NOMO-1 treated with dmso at 0.1 percent for 144 hours (cell line): ENCODE results near the gene MYO5C.
"Not testable (repeated sequence)": the region's sequence is repeated elsewhere in the genome, so short reads cannot be mapped to it uniquely, and the experiment has no call there.

Source experiments
- DNase-seq: peaks from one replicate; lab custom pipeline; 2025; ENCODE audit not compliant: unreplicated experiment; lab: John Stamatoyannopoulos, UW

Gene MYO5C

DNA sequence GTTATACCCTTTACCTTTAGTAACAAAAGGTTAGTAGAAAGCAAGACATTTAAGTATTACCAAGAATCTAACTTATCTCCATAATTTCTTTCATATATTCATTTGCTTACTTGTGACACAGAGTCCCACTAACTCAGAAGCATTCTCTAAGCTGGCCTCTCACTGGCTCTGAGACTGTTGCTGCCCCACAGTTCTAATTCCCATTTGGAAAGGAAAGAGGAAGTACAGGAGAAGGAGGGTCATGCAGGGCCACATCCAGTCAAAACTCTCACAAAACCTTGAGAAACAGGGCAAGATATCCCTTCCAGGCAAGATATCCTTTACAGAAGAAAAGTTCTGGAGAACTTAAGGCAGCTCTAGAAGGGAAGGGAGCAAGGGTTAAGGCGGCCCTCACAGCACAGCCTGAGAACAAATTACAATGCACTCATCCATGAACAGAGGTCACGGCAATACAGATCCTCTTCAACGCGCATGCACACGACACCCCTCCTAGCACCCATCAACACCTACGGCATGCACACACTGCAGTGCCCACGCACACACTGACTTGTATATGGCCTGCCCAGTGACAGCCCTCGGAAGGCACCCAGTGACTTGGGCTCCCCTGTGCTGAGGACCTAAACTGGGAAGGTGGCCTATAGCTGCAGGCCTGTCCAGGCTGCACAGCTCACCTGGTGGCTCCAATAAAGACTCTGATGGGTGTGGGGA, 13.0 kb upstream of the MYO5C start:
- DNase-seq, result no peak

DNA sequence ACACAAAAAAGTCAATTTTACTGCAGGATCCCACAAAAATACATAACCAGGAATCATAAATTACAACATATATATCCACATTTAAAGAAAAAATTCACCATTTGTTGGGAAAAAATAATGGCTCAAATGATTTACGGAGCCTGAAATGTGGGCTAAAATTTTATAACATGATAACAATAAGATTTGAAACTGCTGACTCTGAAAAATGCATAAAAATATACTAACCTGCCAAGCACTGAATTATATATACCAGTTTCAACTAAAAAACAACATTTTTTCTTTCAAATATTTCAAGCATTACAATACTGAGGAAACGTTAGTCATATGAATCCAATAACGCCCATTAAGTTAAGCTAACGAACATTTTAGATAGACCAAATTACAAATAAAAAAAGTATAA, 12.2 kb upstream of the MYO5C start:
- DNase-seq, result no peak

DNA sequence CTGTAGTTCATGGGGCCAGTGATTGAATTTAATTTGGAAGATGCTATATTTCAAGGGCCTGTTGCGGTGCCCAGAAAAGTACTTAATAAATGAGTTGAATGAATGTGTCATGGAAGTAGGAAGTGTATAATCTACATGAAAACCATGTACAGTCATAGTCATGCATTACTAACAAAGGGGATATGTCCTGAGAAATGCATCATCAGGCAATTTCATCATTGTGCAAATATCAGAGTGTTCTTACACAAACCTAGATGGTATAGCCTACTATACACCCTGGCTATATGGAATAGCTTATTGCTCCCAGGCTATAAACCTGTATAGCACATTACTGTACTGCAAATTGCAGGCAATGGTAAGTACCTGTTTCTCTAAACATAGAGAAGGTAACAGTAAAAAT, 10.7 kb upstream of the MYO5C start:
- no peak for DNase-seq

DNA sequence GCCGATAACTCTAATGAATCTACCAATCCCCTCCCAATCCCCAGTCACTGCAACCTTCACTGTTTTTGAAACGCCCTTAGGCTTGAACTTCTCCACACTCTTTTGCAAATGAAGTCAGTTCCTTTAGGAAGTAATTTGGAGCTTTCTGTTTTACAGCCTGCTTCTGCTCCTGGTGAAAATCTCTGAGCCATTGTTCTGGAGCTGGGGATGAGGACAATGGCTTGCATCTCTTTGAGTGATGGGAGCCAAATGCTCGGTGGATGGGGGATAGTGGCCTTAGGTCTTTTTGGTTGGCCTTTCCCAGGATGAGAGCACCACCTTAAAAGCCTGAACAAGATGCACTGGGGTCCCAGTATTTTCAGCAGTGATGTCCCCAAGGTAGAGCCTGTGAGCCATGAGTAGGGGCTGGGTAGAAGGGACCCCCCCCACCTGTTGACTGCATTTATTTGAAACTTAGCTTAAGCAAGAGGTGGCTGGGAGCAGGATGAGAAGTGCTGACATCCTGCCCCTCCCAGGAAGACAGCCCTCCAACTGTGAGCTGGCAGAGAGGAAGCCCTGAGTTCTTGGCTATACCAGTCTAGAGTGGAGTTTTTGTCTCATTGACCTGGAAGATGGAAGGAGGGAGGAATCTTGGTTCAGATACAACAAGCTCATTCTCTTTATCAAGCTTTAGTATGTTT, 7.6 kb upstream of the MYO5C start:
- no peak for DNase-seq

DNA sequence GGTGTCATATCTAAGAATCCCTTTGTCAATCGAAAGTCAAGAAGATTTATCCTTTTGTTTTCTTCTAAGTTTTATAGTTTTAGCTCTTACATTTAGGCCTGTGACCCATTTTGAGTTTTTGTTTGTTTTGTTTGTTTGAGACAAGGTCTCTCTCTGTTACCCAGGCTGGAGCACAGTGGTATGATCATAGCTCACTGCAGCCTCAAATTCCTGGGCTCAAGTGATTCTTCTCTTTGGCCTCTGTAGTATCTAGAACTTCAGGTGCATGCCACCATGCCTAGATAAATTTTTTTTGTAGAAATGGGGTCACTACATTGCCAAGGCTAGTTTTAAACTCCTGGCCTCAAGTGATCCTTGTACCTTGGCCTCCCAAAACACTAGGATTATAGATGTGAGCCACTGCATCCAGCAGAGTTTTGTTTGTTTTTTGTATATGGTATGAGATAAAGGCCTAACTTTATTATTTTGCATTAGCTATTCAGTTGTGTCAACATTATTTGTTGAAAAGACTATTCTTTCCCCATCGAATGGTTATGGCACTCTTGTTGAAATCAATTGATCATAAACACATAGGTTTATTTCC, 5.8 kb upstream of the MYO5C start:
- no peak for DNase-seq

DNA sequence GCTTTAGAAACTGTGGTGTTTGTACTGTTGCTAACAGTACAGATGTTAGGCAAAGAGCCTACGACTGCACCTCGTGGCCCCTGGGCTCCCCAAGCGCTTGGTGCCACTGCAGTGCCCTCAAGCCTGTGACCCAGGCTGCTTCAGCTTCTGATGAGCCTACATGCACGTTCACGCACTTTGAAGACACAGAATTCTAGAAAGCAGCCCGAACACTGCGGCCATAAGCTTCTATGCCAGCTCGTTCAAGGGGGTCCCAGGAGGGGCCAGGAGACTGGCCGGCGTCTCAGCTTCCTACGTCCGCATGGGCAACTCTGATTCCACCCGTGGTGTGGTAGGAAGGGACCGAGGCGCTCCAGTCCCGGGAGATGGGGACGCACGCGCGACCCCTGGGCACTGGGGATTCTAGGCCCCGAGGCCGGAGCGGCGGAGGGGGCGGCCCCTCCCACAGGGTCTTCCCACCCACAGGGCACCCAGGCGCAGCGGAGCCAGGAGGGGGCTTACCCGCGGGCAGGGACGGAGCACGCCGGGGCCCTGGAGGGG, 653 bp downstream of the MYO5C start:
- DNase-seq, result no peak

DNA sequence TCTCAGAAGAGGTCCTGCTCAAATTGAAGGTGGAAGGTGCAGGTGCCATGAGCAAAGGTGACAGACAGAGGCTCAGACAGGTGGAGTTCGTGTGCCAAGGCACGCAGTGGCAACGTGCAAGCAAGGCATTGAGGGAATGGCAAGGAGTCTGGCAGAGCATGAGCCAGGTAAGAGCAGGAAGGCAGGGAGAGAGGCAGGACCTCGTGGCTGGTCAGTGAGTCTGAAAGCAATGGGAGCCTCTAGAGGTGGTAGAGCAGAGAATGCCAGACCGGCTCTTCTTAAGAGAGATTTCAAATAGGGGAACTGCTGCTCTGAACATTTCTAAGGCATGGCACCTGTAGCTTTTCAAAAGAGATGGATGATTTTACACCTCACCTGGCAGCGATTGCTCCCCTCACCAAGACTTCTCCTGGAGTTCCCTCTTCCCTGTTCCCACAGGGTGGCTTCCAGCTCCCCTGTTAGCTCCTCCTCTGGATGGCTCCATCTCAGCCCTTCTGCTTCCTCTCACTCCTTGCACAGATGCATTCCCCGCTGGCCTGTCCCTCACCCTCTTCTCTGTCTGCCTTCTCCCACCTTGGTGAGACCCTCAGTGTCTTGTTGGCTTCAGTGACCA, 2.7 kb downstream of the MYO5C start:
- DNase-seq, result no peak

DNA sequence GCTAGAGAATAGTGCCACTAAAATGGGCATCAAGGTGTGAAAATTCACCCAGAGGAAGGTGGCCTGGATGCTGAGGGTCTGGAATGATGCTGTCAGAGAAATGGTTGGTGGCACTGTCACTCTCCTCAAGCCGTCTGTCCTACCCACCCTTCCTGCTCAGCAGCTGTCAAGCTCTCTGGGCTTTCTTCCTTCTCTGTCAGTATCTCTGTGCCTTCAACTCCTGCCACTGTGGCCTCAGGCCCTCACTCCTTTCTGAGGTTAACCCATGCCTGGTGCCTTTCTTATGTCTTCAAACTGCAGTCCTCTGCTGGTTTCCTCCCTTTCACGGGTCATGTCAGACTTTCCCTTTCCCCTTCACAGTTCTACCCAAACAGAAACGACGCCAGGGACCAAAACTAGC, 4.4 kb downstream of the MYO5C start:
- DNase-seq, result no peak

DNA sequence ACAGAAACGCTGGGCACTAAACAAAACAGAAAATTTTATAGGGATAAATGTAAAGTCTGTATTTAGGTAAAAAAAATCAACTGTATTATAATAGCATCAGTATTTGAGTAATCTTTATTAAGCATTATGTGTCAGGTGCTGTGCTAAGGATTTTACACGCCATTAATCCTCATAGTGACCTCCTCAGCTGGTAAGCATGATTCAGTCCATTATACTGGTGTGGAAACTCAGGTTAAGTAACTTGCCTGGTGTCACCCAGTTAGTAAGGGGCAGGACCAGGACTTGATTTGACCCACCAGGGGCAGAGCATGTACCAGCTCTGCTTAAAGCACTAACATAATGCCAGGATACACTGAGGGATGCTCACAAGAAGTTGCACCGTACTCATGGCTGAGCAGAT, 4.8 kb downstream of the MYO5C start:
- DNase-seq, result no peak

DNA sequence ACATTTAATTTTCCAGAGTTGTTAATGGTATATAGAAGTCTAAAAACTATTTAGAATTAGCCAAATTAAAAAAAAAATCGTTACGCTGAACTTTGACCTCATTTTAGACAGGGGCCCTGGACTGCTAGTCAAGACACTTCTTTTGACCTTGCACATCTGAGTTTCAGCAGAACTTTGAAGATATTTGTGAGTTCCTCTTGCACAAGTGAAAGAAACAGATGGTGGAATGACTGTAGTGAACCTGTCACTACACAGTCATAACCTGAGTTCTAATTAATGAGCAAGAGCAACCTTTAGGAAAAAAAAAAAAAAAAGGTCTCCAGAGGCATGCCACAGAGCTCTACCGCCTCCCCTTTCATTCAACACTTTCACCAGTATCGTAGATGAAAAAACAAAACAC, 5.3 kb downstream of the MYO5C start:
- DNase-seq, result no peak

DNA sequence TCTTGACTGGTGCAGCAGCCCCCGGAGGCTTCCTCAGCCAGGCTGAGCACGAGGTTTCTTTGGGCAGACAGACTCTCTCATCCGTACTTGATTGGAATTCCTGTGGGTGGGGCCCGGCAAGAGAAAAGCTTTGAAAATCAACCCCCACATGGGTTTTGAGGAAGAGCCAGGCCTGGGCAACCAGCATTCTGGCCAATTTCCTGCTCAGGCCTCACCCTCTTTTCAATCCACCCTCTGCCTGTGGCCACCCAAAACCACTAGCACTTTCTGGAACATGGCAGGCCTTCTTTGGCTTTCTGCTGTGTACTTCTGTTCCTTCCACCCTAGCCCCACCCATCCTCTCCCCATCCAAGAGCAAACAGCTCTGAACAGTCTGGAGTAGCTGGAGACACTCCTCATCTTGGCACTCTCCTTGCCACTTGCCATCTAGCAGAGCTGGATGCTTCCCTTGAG, 5.9 kb downstream of the MYO5C start:
- DNase-seq, result no peak

DNA sequence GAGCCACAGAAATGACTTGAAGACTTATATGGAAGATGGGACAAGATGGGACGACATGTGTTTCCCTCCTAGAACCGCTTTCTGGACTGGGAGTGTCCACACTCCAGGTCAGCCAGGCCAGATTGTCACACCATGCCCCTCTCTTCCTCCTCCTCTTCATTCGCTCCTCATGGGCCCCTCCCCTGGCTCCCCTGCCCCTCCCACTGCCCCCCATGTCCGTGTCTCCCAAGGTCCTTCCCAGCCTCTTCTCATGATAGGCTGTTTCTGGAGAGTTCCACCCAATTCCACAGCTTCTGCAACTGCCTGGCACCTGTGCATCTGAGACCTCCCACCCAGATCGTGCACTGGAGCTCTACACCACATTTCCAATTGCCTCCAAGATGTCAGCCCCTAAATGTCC, 6.6 kb downstream of the MYO5C start:
- no peak for DNase-seq

DNA sequence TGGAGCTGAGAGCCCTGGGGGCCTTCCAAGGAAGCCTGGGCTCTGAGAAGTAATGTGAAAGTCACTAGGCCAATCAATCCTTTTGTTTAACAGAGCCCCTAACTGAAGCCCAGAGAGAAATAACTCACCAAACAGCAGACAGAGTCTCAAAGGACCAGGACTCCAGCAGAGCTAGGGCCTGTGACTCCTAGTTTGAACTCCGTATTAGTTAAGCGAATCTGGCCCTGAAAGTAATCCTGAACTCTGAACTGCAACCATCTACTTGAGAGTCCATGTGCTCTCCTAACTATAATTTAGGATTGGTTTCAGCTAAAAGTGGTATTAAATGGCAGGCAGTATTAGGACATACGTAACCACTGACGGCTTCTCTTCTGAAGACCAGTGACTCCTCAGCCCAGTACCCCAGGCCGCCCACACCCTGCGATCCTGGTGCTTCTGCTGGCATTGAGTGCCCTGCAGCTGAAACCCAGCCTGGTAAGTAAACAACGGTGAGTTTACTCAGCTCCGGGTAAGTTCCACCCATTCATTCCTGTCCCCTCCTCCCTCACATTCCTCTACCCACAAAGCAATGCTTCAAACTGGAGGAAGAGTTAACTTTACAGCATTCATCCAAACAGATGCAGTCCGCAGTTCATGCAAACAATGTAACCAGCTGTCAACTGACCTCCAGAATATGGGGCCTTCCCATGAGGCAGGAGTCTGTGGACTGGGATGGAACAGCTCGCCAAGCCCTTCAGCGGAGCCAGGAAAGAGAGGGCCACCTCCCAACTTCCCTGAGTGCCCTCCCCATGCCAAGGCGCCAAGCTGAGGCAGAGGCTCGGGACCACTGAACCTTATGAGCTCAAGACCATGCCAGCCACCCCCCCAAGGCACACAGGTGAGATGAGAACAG, 7.3 kb downstream of the MYO5C start:
- no peak for DNase-seq

DNA sequence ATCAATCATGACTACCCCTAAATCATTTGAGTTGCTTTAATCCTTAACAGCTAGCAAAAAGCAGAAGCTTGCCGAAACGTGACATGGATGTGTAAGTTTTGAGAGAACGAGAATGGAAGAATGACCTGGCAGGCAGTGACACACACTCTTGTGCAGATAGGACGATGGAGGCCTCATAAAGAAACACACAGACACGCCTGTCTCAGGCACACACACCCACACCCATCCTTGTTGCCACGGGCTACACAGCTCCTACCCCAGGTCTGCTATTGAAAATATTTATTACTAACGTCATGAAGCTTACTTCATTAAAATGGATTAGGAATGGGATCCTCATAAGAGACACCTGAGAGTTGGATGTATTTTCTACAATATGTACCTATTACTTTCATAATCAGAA, 8.5 kb downstream of the MYO5C start:
- no peak for DNase-seq

DNA sequence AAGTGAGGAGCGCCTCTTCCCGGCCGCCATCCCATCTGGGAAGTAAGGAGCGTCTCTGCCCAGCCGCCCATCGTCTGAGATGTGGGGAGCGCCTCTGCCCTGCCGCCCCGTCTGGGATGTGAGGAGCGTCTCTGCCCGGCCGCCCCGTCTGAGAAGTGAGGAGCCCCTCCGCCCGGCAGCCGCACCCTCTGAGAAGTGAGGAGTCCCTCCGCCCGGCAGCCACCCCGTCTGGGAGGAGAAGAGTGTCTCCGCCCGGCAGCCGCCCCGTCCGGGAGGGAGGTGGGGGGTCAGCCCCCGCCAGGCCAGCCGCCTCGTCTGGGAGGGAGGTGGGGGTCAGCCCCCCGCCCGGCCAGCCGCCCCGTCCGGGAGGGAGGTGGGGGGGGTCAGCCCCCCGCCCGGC, 9.7 kb downstream of the MYO5C start:
- not testable (repeated sequence) for DNase-seq

DNA sequence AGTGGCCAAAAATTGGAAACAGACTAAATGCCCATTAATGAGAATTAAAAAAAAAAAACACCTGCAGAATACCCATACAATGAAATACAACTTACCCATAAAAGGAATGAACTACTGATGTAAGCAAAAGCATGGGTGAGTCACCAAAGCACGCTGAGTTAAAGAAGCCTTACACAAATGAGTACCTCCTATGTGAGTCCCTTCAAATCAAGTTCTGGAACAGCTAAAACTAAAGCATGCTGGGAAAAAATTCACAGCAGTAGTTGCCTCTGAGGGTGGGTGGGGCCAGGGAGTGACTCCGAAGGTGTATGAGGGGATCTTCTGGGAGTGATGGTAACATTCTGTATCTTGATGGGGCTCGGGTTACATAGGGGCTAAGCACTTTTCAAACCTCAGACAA, 11.4 kb downstream of the MYO5C start:
- DNase-seq, result no peak

DNA sequence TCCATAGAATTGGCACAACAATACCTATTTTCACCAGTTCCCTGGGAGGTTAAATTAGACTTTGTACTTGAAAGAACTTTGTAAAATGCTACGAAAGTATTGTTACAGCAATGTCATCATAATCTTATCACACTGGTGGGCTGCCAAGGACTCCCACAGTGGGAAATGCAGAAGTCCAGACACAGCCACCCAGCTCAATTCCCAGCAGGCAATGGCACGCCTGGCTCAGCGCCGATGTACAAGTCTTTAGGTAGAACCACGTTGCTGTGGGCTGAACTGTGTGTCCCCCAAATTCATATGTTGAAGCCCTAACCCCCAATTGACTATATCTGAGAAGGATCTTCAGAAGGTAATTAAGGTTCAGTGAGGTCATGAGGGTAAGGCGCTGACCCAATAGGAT, 12.3 kb downstream of the MYO5C start:
- no peak for DNase-seq

DNA sequence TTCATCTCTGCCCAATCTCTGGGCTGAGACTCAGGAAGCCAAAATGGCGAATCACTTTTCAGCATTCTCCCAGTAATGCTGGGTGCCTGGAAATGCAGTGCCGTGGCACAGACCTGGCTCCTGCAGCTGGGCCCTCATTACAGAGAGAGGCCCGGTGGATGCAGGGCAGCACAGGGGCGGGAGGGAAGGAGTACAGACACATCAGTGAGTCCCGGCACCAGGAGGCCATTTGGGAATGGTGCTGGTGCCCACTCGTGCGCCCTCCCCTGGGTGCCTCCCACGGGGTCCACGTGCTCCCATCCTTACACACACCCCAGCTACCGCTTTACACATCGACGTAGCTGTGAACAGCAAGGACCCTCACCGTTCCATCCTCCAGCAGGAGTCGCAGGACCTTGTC, 13.2 kb downstream of the MYO5C start:
- no peak for DNase-seq

DNA sequence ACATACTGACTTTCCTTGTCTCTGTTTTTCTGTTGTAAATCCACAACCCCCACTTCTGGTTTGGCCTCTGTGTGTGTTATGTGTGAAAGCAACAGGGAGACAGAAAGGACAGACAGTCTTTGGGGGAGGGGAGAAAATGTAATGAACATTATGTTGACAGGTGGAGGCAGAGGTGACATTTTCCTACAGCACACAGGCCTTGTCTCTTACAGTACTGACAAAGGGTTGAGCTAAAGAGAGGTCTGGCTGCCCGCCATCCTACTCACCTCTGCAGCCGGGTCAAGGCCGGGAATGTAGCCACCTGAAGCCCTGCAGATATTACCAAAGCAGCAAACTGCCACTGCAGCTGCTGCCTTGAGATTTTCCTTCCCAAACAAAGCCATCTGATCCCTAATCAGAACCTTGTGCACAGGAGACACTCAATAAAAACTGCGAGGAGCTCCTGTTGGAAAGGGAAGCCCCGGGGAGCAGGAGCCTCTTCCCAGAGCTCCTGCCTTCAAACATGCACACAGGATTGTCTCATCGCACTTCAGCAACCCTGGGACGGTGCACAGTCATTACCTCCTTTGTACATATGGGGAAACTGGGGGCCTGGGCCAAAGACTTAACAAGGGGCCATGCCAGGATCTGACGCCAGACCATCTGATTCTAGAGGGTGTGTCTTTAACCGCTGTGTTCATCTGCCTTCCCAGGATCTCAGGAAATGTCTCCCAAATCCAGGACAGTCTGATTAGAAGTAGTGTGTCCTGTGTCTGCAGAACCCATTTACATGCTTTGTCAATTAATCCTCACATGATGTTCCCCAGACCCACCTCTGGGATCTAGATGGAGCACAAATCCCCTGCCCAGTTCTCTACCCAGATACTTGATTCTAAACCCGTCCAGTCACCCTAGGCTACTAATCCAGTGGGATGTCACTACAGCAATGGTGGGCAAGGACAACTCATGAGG, 14.2 kb downstream of the MYO5C start:
- no peak for DNase-seq
